22Rv1 (cell line): Measurements from ENCODE around the gene CAP2.

Experiments
- H3K27ac ChIP-seq: fragments of 450-650 bp; 2 replicates; pipeline ENCODE4 v1.5.1; 2017
- CTCF ChIP-seq: fragments of 450-650 bp; IDR thresholded peaks from 2 replicates; pipeline ENCODE4 v1.5.1; 2017; ENCODE audit warnings: mild to moderate bottlenecking
- ZFX ChIP-seq: fragments of 450-650 bp; IDR thresholded peaks from 2 replicates; pipeline ENCODE4 v1.6.1; 2017; ENCODE audit warnings: antibody characterized with exemption, borderline replicate concordance

Gene CAP2

GRCh38 chr6:17501982-17502704 is 108.7 kb downstream of the CAP2 start:
- peak overlapping the region; percentile 58 for H3K27ac ChIP-seq
- no peak for TF ChIP-seq ZFX
- no peak for TF ChIP-seq CTCF

GRCh38 chr6:17503051-17503450 is 109.7 kb downstream of the CAP2 start:
- TF ChIP-seq CTCF (no peak), ZFX (no peak)
- peak overlapping the region; percentile 58 for H3K27ac ChIP-seq

- no peak overlapping the region for H3K27ac ChIP-seq
- TF ChIP-seq CTCF (no peak), ZFX (no peak)
These were observed 110.6 kb downstream of the CAP2 start for GRCh38 chr6:17504005-17504404.

- no peak overlapping the region for H3K27ac ChIP-seq
These were observed 111.7 kb downstream of the CAP2 start for GRCh38 chr6:17505062-17505476.

GRCh38 chr6:17505767-17506280 is 112.4 kb downstream of the CAP2 start:
- H3K27ac ChIP-seq, result no peak overlapping the region

More at GRCh38 chr6:17505062-17505476, 111.7 kb downstream of the CAP2 start:
- TF ChIP-seq CTCF, result peak; percentile 50
- no peak for TF ChIP-seq ZFX

GRCh38 chr6:17506531-17506930 is 113.1 kb downstream of the CAP2 start:
- no peak overlapping the region for H3K27ac ChIP-seq
- TF ChIP-seq CTCF (no peak), ZFX (no peak)

More at GRCh38 chr6:17505767-17506280, 112.4 kb downstream of the CAP2 start:
- TF ChIP-seq ZFX (no peak), CTCF (no peak)

- H3K27ac ChIP-seq, result no peak overlapping the region
- TF ChIP-seq ZFX, result no peak
- no peak for TF ChIP-seq CTCF
These were observed 113.6 kb downstream of the CAP2 start for GRCh38 chr6:17506962-17507361.
